Upper lobe of left lung (tissue), 4 donors: ENCODE measurements around the gene PHGDH.

Source experiments
- POLR2A ChIP-seq, 4 donors: fragments of 450-650 bp; IDR thresholded peaks; one replicate each; pipeline ENCODE4 v1.5.1; 2016 to 2017; ENCODE audit warnings: antibody characterized with exemption in 4 of 4, mild to moderate bottlenecking in 2 of 4
- POLR2AphosphoS5 ChIP-seq, 2 donors: sonication (generic); formaldehyde crosslinking; IDR thresholded peaks; one replicate each; pipeline ENCODE4 v1.5.1; 2017; ENCODE audit warnings: antibody characterized with exemption in 2 of 2

GRCh38 chr1:119713039-119713748 lies 1.5 kb downstream of the PHGDH start:
- no peak for TF ChIP-seq POLR2A (IDR thresholded peaks at IDR 0.05)
- no peak for TF ChIP-seq POLR2AphosphoS5 (IDR thresholded peaks at IDR 0.05)
